Stimulated activated CD4-positive, alpha-beta T cell treated with anti-CD3 and anti-CD28 coated beads, TNF-alpha, amount 100 ng/mL, for 24 hours (primary cell): ENCODE measurements around the gene XRCC4.
A peak's percentile ranks its signal among the peaks of the same experiment; 100 is the strongest.

Source experiments
- DNase-seq, 3 experiments: peaks; one replicate each; pipeline ENCODE4 v3.0.0-alpha.2; 2020; ENCODE audit warnings: low read depth in 3 of 3

XRCC4 gene

GRCh38 chr5:83071286-83072051, 5.9 kb upstream of the XRCC4 start:
- no peak for DNase-seq

- no peak for DNase-seq
These were observed 4.4 kb upstream of the XRCC4 start for GRCh38 chr5:83072966-83073365.

- DNase-seq = peak in 1 of 3 experiments; percentile 7
These were observed 415 bp downstream of the XRCC4 start for GRCh38 chr5:83077662-83078261.

- no peak for DNase-seq
These were observed 5.4 kb downstream of the XRCC4 start for GRCh38 chr5:83082750-83083149.

- no peak for DNase-seq
These were observed 7.0 kb downstream of the XRCC4 start for GRCh38 chr5:83084336-83084735.

GRCh38 chr5:83085106-83085505, 7.8 kb downstream of the XRCC4 start:
- no peak for DNase-seq

GRCh38 chr5:83090169-83090568, 12.8 kb downstream of the XRCC4 start:
- DNase-seq = no peak

GRCh38 chr5:83092619-83093018, 15.3 kb downstream of the XRCC4 start:
- DNase-seq = no peak

- DNase-seq = no peak
These were observed 16.3 kb downstream of the XRCC4 start for GRCh38 chr5:83093692-83094091.

- no peak for DNase-seq
These were observed 18.0 kb downstream of the XRCC4 start for GRCh38 chr5:83095163-83095956.

- no peak for DNase-seq
These were observed 18.7 kb downstream of the XRCC4 start for GRCh38 chr5:83095957-83096539.

- no peak for DNase-seq
These were observed 19.5 kb downstream of the XRCC4 start for GRCh38 chr5:83096660-83097339.

GRCh38 chr5:83097689-83098231, 20.4 kb downstream of the XRCC4 start:
- DNase-seq = no peak

- DNase-seq = no peak
These were observed 21.7 kb downstream of the XRCC4 start for GRCh38 chr5:83099001-83099400.

- DNase-seq = no peak
These were observed 22.1 kb downstream of the XRCC4 start for GRCh38 chr5:83099445-83099844.

GRCh38 chr5:83101514-83101913, 24.2 kb downstream of the XRCC4 start:
- DNase-seq = no peak

- DNase-seq = no peak
These were observed 25.1 kb downstream of the XRCC4 start for GRCh38 chr5:83102364-83102980.

- DNase-seq = no peak
These were observed 26.7 kb downstream of the XRCC4 start for GRCh38 chr5:83104021-83104420.

GRCh38 chr5:83107692-83108420, 30.5 kb downstream of the XRCC4 start:
- DNase-seq = no peak

GRCh38 chr5:83109380-83109779, 32.0 kb downstream of the XRCC4 start:
- DNase-seq = no peak
